Activated CD4-positive, alpha-beta T cell treated with anti-CD3 and anti-CD28 coated beads, Interleukin-2, Interleukin-6, amounts not matched to agents 100 ng/mL and 50 ng/mL, durations not matched to agents 16 hours and 8 hours (primary cell): Measurements from ENCODE around the gene ASXL3.

Experiments used
- DNase-seq: peaks from one replicate; pipeline ENCODE4 v3.0.0-alpha.2; 2020

The ASXL3 gene

DNA sequence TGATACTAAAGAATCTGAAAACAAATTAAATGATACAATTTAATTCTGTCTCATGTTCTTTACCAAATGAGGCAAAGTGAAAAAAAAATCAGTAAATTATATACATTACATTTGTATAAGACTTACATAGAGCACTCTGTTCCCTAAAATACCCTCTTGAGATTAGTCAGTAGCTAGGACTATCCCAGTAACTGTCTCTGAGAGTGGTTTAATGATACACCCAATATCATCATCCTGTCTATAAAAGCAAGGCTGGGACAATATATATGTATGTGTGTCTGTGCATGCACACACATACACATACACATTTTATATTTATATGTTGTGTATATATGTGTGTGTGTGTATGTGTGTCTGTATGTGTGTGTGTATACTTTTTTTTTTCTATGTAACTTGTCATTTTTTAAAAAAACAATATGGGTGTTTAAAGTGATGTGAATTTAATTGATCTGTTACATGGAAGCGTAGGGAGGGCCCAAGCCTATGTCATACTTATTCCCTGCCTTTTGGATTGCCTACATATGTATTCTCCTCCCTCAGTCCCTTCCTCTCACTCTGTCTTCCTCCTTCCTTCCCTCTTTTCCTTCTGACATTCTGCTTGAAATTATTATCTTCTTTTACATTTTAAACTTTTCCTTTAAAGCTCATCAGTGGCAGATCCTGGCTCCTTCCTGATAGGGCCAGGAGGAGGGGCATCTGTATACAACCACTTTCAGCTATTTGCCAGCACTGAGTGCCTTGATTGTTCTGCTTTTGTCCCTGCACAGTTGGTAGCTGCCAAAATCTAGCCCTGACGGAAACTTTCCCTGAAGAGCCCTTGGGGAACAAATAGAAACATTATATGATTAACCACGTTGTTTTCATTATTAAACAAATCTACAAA, 6.8 kb downstream of the ASXL3 start:
- DNase-seq: no peak

DNA sequence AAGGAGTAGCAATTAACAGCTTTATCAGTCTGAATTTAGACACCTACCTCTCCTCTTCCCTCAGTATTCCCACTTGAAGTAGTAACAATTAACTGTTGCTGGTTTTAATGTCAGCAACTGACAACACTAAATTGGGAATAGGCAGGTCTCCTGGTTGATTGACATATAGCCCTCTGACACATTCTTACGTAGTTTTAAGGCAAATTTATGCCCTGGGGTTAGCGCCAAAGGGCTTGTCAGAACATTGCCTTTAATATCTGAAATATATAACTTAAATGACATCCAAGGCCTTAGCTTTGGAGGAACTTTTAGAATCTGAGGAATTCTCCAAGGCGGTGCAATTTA, 7.4 kb downstream of the ASXL3 start:
- DNase-seq: no peak

DNA sequence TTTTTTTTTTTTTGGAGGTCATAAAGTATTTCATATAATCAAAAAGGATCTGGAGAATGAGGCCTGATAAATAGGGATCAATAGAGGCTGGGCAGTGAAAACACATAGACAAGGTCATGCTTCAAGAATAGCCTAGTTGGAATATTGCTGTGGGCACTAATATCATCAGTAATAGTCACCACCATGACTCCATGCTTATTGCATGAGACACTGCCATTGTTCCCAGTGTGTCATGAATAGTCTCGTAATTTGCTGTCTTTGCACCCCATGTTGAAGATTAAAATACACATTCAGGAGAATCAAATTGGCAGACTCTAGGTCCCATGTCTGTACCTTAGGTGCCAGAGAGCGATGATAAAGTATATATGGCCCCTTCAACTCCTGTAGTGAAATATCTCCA, 10.3 kb downstream of the ASXL3 start:
- DNase-seq: no peak

DNA sequence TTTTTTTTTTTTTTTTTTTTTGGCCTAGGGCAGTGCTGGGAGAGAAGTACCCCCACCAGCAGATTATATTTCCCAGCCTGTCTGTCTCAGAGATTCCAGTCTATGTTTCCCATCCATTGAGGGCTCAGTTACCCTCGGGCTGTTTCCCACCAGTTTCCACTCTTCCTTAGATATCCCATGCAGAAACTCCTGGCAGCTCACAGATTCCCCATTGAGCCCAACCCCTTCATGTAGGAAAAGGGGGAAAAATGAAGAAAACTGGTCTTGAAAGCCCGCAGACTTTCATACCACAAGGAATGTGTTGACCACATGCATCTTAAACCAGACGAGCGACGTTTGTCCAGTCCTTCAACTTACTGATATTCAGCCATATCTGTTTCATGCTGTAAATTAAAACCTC, 15.2 kb downstream of the ASXL3 start:
- no peak for DNase-seq

DNA sequence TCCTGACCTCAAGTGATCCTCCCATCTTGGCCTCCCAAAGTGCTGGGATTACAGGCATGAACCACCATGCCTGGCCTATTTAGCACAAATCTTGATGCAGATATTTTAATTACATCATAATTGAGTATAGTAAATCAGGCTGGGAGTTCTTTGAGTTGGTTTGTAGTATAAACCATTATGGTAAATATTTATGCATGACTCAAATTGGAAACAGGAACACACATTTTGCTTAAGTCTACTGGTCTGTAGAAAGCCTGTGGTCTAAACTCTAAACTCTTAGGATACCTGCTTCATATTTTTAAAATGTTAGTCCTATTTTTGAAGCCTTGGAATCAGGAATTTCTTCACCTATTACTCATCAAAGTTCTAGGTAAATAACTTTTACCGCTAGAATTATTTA, 16.8 kb downstream of the ASXL3 start:
- no peak for DNase-seq

DNA sequence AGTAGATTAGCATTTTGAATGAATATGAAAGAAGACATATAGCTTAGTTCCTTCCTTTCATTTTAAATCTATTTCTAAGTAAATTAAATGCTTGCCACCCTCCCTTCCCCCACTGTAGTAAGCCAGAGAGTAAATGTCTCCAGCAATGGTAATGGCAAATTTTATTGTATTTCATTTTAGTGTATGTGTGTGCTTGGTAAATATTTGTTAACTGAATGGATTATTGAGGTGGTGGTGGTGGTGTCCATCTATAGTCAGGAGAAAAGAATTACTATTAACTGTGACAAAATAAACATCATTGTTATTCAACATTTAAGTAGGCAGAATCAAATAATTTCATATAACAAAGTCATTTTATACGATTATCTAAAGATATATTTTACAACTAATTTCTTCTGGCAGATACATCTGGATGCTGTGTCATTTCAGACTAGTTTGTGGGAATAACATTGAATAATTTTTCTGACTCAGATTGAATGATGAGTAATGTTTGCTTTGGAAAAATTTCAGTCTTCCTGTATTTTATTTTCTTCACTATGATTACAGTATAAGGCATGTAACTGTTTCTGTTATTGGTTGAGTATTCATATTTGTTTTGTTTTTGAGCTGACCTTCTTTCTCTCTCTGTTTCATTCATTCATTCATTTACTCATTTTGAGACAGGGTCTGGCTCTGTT, 18.3 kb downstream of the ASXL3 start:
- DNase-seq: no peak

DNA sequence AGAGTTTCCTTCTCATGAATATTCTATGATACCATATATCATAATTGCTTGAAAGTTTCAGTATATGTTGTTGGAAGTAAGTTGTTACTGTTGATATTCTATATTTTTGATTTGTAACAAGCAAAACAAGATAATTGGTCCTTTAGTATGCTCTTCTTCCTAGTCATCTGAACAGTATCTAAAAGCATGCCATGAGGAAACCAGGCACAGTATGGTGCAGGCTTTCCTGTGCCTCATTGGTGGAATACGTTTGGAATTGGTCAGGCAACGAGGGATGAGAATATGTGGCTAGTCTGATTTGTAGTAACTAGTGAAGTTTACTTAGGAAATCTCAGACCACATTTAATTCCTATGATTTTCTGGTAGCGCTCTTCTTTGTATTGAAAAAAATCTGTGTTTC, 22.8 kb downstream of the ASXL3 start:
- DNase-seq: no peak

DNA sequence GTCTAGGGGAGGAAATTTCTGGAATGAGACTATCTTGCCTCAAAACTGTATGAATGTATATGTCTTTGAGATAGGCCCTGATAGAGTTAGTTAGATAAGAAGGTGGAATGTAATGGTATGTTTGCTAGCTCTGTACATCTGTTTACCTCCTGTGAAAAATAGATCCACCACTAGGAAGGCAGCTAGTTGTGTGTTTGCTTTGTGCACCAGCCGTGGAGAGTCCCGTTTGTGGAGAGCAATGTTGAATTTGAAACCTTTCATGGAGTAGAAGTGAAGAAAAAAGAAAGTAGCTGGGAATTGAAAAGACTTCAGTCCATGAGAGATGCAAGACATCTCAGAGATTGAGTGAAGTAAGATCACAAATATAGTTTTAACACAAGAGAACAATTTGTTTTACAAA, 25.4 kb downstream of the ASXL3 start:
- DNase-seq: no peak

DNA sequence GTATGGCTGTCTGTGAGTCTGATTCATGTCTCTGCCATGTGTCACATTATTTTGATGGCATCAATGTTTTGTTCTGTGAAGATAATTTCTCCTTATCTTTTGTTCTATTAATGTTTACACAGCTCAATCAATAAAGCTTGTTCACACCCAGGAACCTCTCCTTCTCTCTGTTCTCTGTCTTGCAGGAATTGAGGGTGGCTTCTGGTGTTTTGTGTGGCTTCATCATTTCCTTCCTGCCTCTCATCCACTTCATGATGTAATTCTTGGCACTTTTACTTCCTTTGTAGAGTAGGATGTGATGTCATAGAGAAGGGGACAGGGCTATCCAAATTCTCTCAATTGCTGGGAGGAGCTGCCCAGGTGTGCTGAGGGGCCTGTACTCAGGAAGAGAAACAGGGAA, 27.2 kb downstream of the ASXL3 start:
- no peak for DNase-seq

DNA sequence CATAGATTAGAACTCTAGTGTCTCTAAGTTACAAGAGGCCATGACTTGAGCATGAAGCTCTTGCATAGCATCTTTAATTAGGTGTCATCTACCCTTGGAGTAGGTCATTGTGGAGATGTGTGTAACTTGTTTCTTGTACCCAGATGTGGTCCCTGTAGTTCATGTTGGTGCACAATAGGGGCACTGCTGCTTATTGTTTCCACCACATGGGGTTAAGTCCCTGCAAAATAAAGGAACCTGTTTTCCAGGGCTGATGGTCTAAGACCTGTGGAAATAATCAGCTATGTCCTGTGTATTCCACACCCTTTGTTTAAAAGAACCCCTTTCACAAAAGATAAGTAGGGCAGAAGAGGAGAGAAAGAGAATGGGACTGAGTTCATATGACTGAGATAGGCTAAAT, 28.6 kb downstream of the ASXL3 start:
- DNase-seq: no peak

DNA sequence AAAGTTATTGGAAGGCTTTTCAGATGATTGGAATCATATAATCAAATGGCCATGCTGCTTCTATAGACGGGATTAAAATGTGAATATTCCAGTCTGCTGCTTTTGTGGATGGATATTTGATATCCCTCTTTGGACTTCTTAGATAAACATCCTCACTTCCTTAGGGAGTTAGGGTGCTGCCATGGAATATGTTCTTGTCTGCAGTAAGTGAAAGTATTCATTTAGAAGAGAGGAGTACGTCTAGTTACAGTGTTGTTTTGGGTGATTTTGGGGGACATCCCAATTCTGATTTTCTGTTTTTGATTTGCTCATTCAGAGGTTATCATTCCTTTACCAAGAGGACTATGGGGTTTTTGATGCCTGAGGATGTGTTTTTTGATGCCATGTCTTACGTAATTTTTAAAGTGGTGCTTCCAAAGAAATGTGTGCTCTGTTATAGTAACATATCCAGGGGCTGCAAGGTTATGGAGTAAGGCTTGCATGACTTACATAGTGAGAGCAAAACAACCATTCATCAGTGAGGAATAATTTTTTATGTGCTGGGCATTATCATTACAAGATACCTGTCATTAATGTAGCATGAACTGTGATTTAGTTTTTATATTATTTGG, 33.6 kb downstream of the ASXL3 start:
- DNase-seq: no peak

DNA sequence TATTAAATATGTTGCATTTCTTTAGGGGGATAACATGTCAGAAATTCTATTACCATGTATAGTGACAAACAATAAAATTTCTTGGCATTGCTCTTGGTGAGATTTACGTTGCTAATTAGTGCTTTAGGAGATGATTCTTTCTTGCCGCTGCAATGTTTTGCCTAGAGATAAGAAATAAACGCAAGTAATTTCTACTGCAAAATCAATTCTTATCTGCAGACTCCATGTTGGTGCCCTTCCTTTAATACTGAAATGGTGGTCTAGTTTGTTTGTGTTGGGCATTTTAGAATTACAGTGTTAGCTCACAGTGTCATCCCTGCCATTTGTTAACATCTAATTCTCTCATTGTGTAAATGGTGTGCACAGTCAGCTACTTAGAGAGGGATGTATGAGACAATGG, 34.6 kb downstream of the ASXL3 start:
- no peak for DNase-seq

DNA sequence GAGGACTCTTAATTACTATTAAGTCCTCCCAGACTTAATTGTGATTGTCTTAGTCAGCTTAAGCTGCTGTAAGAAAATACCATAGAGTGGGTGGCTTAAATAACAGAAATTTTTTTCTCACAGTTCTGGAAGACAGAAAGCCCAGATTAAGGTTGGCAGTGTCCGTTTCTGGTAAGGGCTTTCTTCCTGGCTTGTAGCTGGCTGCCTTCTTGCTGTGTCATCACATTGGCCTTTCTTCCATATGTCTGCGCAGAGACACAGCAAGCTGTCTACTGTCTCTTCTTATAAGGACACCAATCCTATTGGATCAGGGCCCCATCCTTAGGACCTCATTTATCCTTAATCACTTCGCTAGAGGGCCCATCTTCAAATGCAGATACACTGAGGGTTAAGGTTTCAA, 38.5 kb downstream of the ASXL3 start:
- DNase-seq: no peak

DNA sequence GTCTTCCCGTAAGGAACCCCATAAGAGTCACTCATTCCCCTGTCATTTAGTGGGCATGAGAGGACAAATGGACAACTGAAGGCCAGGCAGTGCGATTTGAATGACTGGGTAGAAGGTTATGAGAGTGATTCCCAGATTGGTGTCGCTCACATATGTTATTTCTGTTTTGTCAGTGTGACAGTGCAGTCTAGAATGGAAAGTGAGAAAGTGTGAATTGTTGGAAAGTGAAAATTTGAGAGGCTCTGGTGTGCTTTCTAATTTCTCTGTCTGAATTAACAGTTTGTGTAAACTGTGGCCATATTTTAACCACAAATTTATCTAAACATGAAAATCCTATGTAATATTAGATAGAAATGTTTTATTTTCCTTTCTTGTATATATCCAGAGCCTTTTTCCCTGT, 49.1 kb downstream of the ASXL3 start:
- no peak for DNase-seq

DNA sequence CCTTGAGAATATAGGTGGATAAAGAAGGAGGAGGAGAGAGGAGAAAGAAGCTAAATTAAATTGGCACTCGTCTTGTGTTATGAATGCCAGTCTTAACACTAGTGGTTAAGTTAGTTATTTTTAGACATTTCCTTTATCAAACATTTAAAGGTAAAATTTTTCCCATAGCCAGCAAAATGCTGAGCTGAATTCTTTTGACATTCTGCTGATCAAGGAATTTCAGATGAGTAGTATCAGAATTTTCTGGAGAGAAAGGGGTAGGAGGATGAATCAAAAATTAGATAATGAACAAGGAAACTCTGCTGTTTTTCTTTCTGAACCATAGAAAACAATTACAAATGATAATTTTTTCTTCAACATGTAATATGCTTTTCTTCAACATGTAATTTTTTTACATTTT, 52.5 kb downstream of the ASXL3 start:
- no peak for DNase-seq

DNA sequence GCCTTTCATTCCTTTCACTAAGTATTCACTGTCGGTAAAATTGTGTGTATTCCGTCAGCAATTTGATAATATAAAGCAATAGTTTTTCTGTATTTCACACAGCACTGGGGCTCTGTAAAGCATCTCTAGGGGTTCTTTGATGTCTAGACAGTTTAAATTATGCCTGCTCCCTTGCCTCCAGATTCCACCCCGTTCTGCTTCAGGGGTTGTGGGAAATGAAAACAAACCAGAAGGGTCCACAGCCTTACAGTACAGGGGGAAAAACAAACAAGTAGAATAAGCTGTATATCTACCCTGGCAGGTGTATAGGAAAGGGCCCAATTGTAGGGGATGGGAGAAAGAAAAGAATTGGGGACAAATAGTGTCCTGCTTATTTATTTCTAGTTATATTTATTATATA, 63.1 kb downstream of the ASXL3 start:
- DNase-seq: no peak

DNA sequence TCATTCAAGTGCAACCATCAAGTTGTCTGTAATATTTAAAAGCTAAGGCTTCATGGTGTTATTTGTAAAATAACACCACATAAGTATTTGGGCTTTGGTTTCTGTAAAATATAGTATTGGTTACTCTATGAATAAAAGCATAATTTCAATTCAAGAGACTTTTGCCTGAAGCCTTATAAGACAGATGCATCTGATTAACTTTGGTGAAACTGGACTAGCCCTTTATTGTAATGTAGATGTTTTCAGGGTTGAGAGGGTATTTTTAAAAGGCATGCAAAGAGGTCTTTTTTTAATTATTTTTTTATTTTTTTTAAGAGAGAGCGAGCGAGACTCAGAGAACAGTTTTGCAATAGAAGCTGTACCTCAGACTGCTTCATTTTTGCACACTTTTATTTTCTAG, 66.5 kb downstream of the ASXL3 start:
- no peak for DNase-seq

DNA sequence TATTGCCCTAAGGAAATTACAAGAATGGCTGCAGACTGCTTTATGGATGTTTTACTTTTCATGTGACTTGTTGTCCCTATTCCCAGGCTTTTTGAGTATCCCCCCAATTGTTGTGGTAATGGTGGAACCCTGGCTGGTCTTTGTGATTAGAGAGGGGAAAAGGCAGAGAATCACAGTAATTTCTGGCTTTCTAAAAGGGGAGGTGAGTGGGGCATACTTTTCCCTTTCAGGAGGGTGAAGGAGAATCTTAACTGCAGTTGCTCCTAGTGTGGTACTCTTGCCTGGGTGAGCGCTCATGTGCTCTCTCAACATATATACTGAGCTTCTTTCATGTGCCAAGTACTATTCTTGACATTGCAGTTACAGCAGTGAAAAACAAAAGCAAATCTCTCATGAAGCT, 69.3 kb downstream of the ASXL3 start:
- DNase-seq: no peak

DNA sequence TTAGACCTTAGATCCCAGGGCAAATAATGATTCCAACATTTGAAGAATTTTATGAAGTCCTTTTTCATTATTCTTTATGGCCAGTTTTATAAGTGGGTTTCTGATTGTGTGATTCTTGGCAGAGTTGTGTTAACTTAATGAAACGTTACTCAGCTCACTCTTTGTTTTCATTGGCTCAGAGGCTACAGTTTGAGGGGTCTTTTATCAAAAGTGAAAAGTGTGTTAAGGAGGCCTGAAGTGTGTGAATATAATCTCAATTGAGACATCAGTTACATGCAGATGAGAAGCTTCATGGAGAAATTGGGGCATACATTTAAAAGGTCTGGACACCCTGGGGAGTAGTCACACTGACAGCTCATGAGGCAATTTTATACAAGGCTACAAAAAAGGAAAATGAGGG, 74.6 kb downstream of the ASXL3 start:
- DNase-seq: no peak

DNA sequence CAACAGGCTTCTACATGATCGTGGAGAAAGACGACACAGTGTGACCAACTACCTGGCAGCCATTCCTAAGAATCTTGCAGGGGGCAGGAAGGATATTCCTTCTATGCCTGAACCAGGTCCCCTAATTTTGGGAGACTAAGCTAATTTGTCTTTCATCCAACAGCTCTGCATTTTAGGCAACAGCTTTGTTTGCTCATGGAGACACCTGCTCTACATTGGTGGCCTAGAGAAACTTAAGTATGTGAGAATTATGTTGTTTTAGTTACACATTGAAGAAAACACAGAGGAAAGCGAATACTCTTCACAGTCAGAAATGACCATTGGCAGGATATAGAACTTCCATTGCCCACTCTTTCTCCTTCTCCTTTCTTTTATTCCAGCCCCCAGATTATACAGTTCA, 75.2 kb downstream of the ASXL3 start:
- no peak for DNase-seq

DNA sequence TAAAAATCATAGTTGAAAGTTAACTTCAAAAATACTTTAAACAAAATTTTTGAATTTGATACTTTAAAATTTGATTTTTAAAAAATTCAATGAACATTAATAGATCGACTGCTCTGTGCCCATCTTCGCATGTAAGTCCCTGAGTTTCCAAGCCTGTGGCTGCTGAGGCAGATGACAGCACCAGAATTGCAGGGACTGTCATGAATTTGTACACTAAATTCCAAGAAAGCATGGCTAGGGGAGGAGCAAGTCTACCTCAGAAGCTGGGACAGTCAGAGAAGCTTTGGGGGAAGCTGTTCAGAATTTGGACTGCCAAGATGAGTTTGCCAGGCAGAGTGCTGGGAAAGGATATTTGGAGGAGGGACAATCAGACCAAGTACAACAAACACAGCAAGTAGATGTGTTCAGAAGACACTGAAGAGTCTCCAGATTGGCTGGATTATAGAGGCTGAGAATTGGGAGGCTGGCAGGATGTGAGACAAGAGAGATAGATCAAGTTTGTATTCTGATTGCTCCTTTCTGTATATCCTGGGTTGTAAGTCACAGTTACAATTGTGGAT, 79.0 kb downstream of the ASXL3 start:
- no peak for DNase-seq

DNA sequence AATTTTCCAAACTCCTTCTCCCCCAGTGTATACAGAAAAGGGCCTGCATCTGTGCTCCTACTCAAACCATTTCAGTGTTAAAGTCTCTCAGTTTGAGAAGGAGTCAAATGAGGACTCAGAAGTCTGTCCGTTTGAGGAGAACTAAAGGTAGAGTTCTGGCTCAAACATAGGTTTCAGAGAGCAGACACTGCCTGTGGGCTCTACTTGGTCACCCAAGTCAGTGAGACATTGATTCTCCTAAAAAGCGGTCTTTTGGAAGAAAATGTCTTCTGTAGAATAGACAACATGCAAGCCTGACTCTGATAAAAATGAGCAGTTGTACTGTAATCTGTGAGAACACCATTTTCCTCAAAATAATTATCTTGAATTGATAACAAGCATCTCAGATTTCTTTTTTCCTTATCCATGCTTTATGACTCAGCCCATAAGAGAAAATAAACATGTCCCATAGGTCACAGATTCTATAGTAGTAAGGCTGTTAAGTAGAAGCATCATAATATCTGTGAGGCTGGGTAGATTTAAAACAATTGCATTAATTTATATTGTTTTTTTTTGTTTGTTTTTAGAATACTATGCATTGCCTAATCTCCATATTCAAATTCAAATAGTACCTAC, 82.8 kb downstream of the ASXL3 start:
- no peak for DNase-seq

DNA sequence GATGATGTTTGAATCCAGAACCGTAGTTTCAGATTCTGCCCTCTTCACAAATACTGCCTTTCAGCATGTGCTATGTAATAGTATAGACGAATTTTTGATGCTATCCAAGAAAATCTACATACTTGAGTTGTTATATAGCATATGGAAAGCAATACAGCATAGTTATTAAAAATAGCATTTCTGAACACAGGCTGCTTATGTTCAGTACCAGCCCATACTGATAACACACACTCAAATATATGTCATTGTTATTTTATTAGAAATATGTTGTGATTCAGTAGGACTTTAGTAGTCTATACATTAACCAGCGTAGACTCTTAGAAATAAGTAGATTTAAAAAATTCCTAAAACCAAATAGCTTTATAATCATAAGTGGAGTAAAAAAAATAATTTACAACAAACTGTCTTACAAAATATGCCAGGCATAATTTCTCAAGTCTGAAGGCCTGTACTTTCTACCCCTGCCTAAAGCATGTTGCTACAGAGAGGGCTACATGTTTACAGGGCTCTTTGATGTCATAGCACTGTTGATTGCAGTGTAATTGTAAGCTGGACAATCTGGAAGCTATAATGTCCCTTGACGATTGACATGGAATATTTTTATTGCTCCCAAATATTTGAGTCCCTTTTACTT, 86.3 kb downstream of the ASXL3 start:
- DNase-seq: no peak
